SK-N-SH (cell line): ENCODE results near the gene PCNX2. TPM values are rescaled to one million over a fixed set of nuclear protein-coding genes. Genes with fewer than 3 reads are reported as not detected.

Experiments
- CTCF ChIA-PET: fragments of 300-600, 350-600 bp; formaldehyde crosslinking; extraction: SDS; loops from one replicate; lab custom pipeline; 2021; lab: Yijun Ruan, JAX
- POLR2A ChIA-PET: fragments of 350-600 bp; sonication (Branson Sonifier 250); formaldehyde crosslinking; extraction: SDS; loops from one replicate; lab custom pipeline; 2020; ENCODE audit warnings: antibody characterized with exemption, inconsistent platforms; lab: Yijun Ruan, JAX
- DNase-seq: peaks from one replicate; pipeline ENCODE4 v3.0.0; 2012
- H2AFZ ChIP-seq: fragments of 200-600 bp; sonication (generic); 2 replicates; pipeline ENCODE4 v1.8.1; 2016; ENCODE audit warnings: antibody characterized with exemption, mild to moderate bottlenecking, low read depth
- H3F3A ChIP-seq: fragments of 200-600 bp; sonication (generic); replicated peaks from 2 replicates; pipeline ENCODE3; 2016; ENCODE audit warnings: antibody characterized with exemption, mild to moderate bottlenecking; ENCODE audit not compliant: insufficient read depth
- H3K27ac ChIP-seq, 2 experiments: fragments of 200-500 bp in 1 of 2; fragments of 200-600 bp in 1 of 2; sonication (Bioruptor generic) in 1 of 2; sonication (generic), shearing (Covaris generic) in 1 of 2; 2 replicates each; pipeline versions ENCODE4 v1.5.1 to v1.6.1; 2014 to 2016; ENCODE audit warnings: low read depth in 2 of 2, inconsistent platforms in 1 of 2, low read length in 1 of 2, mild to moderate bottlenecking in 1 of 2, mixed read lengths in 1 of 2
- H3K27me3 ChIP-seq: fragments of 200-600 bp; sonication (generic), shearing (Covaris generic); 2 replicates; pipeline ENCODE4 v1.6.1; 2016; ENCODE audit warnings: mixed run types; ENCODE audit not compliant: insufficient read depth
- H3K36me3 ChIP-seq, 2 experiments: fragments of 200-500 bp in 1 of 2; fragments of 200-600 bp in 1 of 2; sonication (Bioruptor generic) in 1 of 2; sonication (generic) in 1 of 2; replicated peaks in 1 of 2; 2 replicates each; pipeline versions ENCODE3 to v1.5.1; 2014 to 2016; ENCODE audit warnings: low read length in 1 of 2, mild to moderate bottlenecking in 1 of 2; ENCODE audit not compliant: insufficient read depth in 2 of 2, control insufficient read depth in 1 of 2
- H3K4me1 ChIP-seq, 2 experiments: fragments of 200-500 bp in 1 of 2; fragments of 200-600 bp in 1 of 2; sonication (Bioruptor generic) in 1 of 2; sonication (generic), shearing (Covaris generic) in 1 of 2; 2 replicates each; pipeline versions ENCODE4 v1.5.1 to v1.6.1; 2014 to 2016; ENCODE audit warnings: low read depth in 1 of 2, low read length in 1 of 2, mixed run types in 1 of 2; ENCODE audit not compliant: insufficient read depth in 2 of 2, control insufficient read depth in 1 of 2
- H3K4me2 ChIP-seq: fragments of 200-600 bp; sonication (generic), shearing (Covaris generic); 2 replicates; pipeline ENCODE4 v1.6.1; 2017; ENCODE audit warnings: mixed run types
- H3K4me3 ChIP-seq, 2 experiments: fragments of 200-500 bp in 1 of 2; fragments of 200-600 bp in 1 of 2; sonication (Bioruptor generic) in 1 of 2; sonication (generic), shearing (Covaris generic) in 1 of 2; 2 replicates each; pipeline versions ENCODE4 v1.5.1 to v1.8.1; 2014 to 2016; ENCODE audit warnings: low read depth in 2 of 2, inconsistent platforms in 1 of 2, low read length in 1 of 2, mild to moderate bottlenecking in 1 of 2, mixed read lengths in 1 of 2, moderate library complexity in 1 of 2
- H3K79me2 ChIP-seq: fragments of 200-600 bp; sonication (generic); 2 replicates; pipeline ENCODE4 v1.8.1; 2017; ENCODE audit warnings: mild to moderate bottlenecking; ENCODE audit not compliant: insufficient read depth
- H3K9ac ChIP-seq: fragments of 200-600 bp; sonication (generic); 2 replicates; pipeline ENCODE4 v1.6.1; 2017; ENCODE audit warnings: mixed run types
- H3K9me2 ChIP-seq: fragments of 200-600 bp; sonication (generic); 2 replicates; pipeline ENCODE4 v1.6.1; 2017; ENCODE audit warnings: mixed run types
- H3K9me3 ChIP-seq: fragments of 200-600 bp; sonication (generic); 2 replicates; pipeline ENCODE4 v1.6.1; 2017; ENCODE audit warnings: mixed run types, mild to moderate bottlenecking, moderate library complexity
- H4K20me1 ChIP-seq: fragments of 200-600 bp; sonication (generic); 2 replicates; pipeline ENCODE4 v1.6.1; 2017; ENCODE audit warnings: mild to moderate bottlenecking, mixed run types; ENCODE audit not compliant: insufficient read depth
- EP300 ChIP-seq, 2 experiments: IDR thresholded peaks; 2 replicates each; pipeline versions ENCODE4 v1.4.0 to v1.6.1; 2012; ENCODE audit warnings: borderline replicate concordance in 1 of 2, low read depth in 1 of 2, low read length in 1 of 2
- FOSL2 ChIP-seq: IDR thresholded peaks from 2 replicates; pipeline ENCODE4 v1.4.0; 2012; ENCODE audit warnings: low read depth, mild to moderate bottlenecking, moderate library complexity, borderline replicate concordance
- FOXM1 ChIP-seq: IDR thresholded peaks from 2 replicates; pipeline ENCODE4 v1.4.0; 2012; ENCODE audit warnings: low read depth, mild to moderate bottlenecking
- GATA2 ChIP-seq: sonication (generic); formaldehyde crosslinking; IDR thresholded peaks from 2 replicates; pipeline ENCODE4 v1.5.0; 2020; ENCODE audit warnings: mild to moderate bottlenecking, missing genetic modification reagents
- MXI1 ChIP-seq: IDR thresholded peaks from 2 replicates; pipeline ENCODE4 v1.6.1; 2012; ENCODE audit warnings: mild to moderate bottlenecking, low read depth, low read length, improper control_type of control experiment
- POLR2AphosphoS5 ChIP-seq: IDR thresholded peaks from 2 replicates; pipeline ENCODE4 v1.6.1; 2012; ENCODE audit warnings: low read depth, low read length
- RCOR1 ChIP-seq: fragments of 150-350 bp; IDR thresholded peaks from 2 replicates; pipeline ENCODE4 v1.6.1; 2017; ENCODE audit warnings: antibody characterized with exemption, low read length
- RFX5 ChIP-seq: IDR thresholded peaks from 2 replicates; pipeline ENCODE4 v1.6.1; 2012; ENCODE audit warnings: mild to moderate bottlenecking, improper control_type of control experiment, low read length
- RXRA ChIP-seq: IDR thresholded peaks from 2 replicates; pipeline ENCODE4 v1.4.0; 2012; ENCODE audit warnings: low read depth, mild to moderate bottlenecking, borderline replicate concordance
- SMC3 ChIP-seq: IDR thresholded peaks from 2 replicates; pipeline ENCODE4 v1.6.1; 2012; ENCODE audit warnings: low read depth, low read length, improper control_type of control experiment
- TAF1 ChIP-seq: IDR thresholded peaks from 2 replicates; pipeline ENCODE4 v1.6.1; 2012; ENCODE audit warnings: low read depth, mild to moderate bottlenecking, low read length, moderate library complexity, borderline replicate concordance
- YY1 ChIP-seq: IDR thresholded peaks from 2 replicates; pipeline ENCODE4 v1.4.0; 2012; ENCODE audit warnings: low read depth, mild to moderate bottlenecking
- WGBS: methylation state at CpG from one replicate; pipeline ENCODE4 v1.1.6; 2017; ENCODE audit warnings: low lambda C conversion rate; 5-methylcytosine and 5-hydroxymethylcytosine counted together
- polyA plus RNA-seq, 3 experiments: library from polyadenylated mRNA; depleted of rRNA; stranded (reverse); fragments of >200 nt; gene quantifications; 2 replicates each; pipeline ENCODE4 v1.2.3, GENCODE V29; 2012
- TF ChIP-seq, protein P1 (sequence below): fragments of 150-350 bp; IDR thresholded peaks from 2 replicates; pipeline ENCODE4 v1.6.1; 2017; ENCODE audit warnings: antibody characterized with exemption, low read length, low read depth, borderline replicate concordance
- TF ChIP-seq, protein P2 (sequence below): fragments of 200-600 bp; sonication (generic); IDR thresholded peaks from 2 replicates; pipeline ENCODE4 v1.6.1; 2017; ENCODE audit warnings: antibody characterized with exemption, mild to moderate bottlenecking, moderate library complexity
- TF ChIP-seq, protein P3 (sequence below): fragments of 150-350 bp; IDR thresholded peaks from 2 replicates; pipeline ENCODE4 v1.6.1; 2016; ENCODE audit warnings: mild to moderate bottlenecking, low read depth, low read length

PCNX2 gene
- polyA plus RNA-seq, 1 of the 3 experiments (the other 2 are of a cell fraction), result 10.6 TPM

DNA sequence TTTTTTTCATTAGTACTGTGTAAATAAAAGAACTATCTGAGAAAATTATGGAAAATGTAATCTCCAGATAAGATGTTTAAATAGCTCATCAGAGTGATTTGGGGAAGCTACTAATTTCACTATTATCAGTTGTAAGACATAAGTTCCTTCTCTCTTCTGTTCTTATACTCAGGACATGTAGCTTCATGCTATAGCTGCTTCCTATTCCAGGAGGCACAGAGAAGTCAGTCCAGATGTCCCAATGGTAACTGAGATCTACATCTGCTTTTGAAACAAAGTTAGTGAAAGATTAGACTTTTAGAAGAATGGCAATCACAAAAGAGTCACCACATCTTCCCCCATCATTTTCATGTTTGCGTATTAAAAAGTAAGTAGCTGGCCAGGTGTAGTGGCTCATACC, 37.6 kb upstream of the PCNX2 start:
- POLR2A ChIA-PET, result no interaction called here
- no peak overlapping the region for H3K4me3 ChIP-seq
- peaks cover 8% of the 10 kb centered on the region for H3K27me3 ChIP-seq
- no peaks in the 10 kb centered on the region for H3F3A ChIP-seq
- H3K4me1 ChIP-seq, result peaks cover 0 to 9% of the 10 kb centered on the region in 2 experiments; a peak in 1 of 4 replicates
- no peak overlapping the region for H3K9ac ChIP-seq
- no peak for DNase-seq
- CTCF ChIA-PET, result interaction anchor here (0.6 to 1.9 kb wide), 6 partner anchors 9 to 458 kb away, joined by 4 to 7 read pairs (median 4); no protein-coding TSS in a partner anchor
- no peak overlapping the region for H3K27ac ChIP-seq
- no peaks in the 10 kb centered on the region for H4K20me1 ChIP-seq
- H3K9me2 ChIP-seq, result no peaks in the 10 kb centered on the region
- TF ChIP-seq TAF1, result no peak
- TF ChIP-seq, protein P1, sequence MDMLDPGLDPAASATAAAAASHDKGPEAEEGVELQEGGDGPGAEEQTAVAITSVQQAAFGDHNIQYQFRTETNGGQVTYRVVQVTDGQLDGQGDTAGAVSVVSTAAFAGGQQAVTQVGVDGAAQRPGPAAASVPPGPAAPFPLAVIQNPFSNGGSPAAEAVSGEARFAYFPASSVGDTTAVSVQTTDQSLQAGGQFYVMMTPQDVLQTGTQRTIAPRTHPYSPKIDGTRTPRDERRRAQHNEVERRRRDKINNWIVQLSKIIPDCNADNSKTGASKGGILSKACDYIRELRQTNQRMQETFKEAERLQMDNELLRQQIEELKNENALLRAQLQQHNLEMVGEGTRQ, result no peak
- TF ChIP-seq, protein P2, sequence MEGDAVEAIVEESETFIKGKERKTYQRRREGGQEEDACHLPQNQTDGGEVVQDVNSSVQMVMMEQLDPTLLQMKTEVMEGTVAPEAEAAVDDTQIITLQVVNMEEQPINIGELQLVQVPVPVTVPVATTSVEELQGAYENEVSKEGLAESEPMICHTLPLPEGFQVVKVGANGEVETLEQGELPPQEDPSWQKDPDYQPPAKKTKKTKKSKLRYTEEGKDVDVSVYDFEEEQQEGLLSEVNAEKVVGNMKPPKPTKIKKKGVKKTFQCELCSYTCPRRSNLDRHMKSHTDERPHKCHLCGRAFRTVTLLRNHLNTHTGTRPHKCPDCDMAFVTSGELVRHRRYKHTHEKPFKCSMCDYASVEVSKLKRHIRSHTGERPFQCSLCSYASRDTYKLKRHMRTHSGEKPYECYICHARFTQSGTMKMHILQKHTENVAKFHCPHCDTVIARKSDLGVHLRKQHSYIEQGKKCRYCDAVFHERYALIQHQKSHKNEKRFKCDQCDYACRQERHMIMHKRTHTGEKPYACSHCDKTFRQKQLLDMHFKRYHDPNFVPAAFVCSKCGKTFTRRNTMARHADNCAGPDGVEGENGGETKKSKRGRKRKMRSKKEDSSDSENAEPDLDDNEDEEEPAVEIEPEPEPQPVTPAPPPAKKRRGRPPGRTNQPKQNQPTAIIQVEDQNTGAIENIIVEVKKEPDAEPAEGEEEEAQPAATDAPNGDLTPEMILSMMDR, result no peak
- TF ChIP-seq RCOR1, result no peak
- no peak for TF ChIP-seq FOSL2
- TF ChIP-seq, protein P3, sequence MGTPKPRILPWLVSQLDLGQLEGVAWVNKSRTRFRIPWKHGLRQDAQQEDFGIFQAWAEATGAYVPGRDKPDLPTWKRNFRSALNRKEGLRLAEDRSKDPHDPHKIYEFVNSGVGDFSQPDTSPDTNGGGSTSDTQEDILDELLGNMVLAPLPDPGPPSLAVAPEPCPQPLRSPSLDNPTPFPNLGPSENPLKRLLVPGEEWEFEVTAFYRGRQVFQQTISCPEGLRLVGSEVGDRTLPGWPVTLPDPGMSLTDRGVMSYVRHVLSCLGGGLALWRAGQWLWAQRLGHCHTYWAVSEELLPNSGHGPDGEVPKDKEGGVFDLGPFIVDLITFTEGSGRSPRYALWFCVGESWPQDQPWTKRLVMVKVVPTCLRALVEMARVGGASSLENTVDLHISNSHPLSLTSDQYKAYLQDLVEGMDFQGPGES, result no peak
- TF ChIP-seq YY1, result no peak
- no peak for TF ChIP-seq POLR2AphosphoS5
- no peak for TF ChIP-seq MXI1
- no peak for TF ChIP-seq GATA2
- TF ChIP-seq FOXM1, result no peak
- no peak for TF ChIP-seq EP300 (IDR thresholded peaks at IDR 0.05; ENCODE audit: borderline replicate concordance in 1 of 2, low read depth in 1 of 2, low read length in 1 of 2)
- TF ChIP-seq RFX5, result no peak
- no peak for TF ChIP-seq SMC3
- no peak for TF ChIP-seq RXRA
- TF ChIP-seq, all 33 proteins: peak for 0
- Histone ChIP-seq H2AFZ (no peak overlapping the region), H3K4me2 (no peak overlapping the region), H3K79me2 (no peaks in the 10 kb centered on the region), H3K36me3 (no peaks in the 10 kb centered on the region), H3K9me3 (no peaks in the 10 kb centered on the region)
- 90% methylated on average over 1 of the region's 1 CpG for whole genome bisulfite sequencing
